ENCODE results near the gene PANK2.
"Not testable (repeated sequence)": the region's sequence is repeated elsewhere in the genome, so short reads cannot be mapped to it uniquely, and the experiment has no call there.

Gene PANK2

DNA sequence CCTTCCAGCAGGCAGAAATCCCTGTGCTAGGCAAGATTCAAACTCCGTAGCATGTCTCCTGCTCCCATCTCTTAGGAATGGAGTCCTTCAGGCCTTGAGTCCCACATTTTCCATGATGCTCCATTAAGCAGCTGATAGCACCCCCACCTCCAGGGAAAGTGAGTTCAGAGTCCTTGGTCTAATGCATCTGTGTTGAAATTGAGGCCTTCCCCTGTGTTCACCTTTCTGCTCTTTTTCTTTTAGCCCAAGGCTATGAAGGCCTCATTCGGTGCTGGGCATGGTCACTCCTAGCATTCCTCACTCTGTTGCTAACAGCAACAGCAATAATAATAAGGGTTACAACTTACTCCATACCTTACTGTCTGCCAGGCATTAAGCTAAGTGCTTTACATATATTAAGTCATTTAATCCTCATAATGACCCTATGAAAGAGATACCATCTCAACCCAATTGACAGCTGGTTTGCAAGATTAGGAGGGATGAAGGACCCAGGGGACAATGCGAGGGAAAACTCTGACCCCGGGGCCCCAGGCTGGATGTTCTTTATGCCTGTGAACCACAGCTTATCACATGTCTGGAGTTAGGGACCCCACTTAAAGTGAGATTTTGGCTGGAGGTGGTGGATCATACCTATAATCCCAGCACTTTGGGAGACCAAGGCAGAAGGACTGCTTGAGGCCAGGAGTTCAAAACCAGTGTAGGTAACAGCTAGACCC lies 17.5 kb upstream of the PANK2 start:
- no peak for DNase-seq

GRCh38 chr20:3873507-3873906 lies 15.7 kb upstream of the PANK2 start:
- DNase-seq: no peak

GRCh38 chr20:3874194-3874844 lies 14.9 kb upstream of the PANK2 start:
- no peak for DNase-seq

GRCh38 chr20:3875378-3875974 lies 13.7 kb upstream of the PANK2 start:
- DNase-seq: no peak

DNA sequence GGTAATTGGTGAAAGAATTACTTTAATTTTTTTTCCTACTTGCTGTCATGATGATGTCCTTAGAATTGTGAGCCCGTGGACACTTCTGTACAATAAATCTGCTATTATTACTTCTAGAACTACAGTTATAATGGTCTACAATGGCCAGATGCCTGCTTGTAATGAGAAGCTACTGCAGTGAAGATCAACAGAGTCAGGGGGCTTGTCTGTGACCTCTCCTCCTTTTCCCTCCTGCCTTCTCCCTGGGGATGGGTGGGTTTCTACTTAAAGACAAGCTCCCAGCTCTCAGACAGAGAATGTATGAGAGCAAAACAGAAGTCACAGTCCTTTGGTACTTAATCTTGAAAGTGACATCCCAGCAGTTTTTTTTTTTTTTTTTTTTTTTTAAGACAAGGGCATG lies 13.2 kb upstream of the PANK2 start:
- no peak for DNase-seq

- DNase-seq: no peak
Measured at GRCh38 chr20:3876676-3877075, 12.5 kb upstream of the PANK2 start.

GRCh38 chr20:3878921-3879274 lies 10.3 kb upstream of the PANK2 start:
- DNase-seq: not testable (repeated sequence)

- DNase-seq: no peak
Measured at GRCh38 chr20:3885715-3886114, 3.5 kb upstream of the PANK2 start.

- DNase-seq: no peak
Measured at GRCh38 chr20:3887876-3888620, 1.1 kb upstream of the PANK2 start.

- DNase-seq: no peak
Measured at GRCh38 chr20:3889489-3890397, 556 bp downstream of the PANK2 start.

DNA sequence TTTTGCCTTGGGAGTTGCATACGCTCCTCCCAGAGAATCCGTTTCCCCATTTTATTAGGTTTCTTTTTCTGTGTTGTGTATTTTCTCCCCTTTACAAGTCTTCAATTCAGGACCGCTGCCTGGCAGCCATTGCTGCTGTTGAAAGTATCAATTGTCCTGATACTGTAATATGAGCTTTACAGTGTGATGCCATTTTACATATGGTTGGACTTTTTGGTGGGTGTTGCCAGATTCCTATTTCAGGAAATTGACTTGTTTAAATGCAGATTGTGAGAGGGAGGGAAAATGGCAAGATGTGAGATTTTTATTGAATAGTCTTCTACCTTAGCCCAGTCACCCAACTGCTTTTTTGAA lies 1.2 kb downstream of the PANK2 start:
- DNase-seq: no peak

- no peak for DNase-seq
Measured at GRCh38 chr20:3890999-3891929, 2.1 kb downstream of the PANK2 start.

DNA sequence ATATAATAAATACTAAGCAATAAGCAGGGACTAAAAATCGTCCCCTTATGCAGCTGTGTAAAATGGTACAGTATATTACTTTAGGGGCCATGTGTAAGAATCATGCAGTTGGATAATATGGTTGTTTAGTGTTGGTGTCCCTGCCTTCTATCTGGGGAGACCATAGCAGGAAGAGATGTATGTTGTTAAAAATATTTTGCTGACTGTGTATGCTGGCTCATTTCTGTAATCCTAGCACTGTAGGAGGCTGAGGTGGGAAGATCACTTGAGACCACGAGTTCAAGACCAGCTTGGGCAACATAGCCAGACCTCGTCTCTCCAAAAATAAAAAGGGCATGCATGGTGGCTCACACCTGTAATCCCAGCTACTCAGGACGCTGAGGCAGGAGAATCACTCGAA lies 5.6 kb downstream of the PANK2 start:
- DNase-seq: no peak

DNA sequence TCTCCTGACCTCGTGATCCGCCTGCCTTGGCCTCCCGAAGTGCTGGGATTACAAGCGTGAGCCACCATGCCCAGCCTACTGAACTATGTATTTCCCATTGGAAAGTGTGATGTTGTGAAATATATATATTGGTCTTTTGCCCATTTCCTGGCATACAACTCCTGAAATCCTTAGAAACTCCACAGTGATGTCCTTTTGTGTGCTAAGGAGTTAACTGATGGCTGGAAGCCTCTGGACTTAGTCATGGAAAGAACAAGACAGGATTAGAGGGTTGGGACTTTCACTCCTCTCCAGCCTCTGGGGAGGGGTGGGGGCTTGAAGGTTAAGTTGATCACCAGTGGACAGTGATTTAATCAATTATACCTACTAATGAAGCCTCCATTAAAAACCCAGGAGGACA lies 7.1 kb downstream of the PANK2 start:
- no peak for DNase-seq

- no peak for DNase-seq
Measured at GRCh38 chr20:3896853-3897583, 7.8 kb downstream of the PANK2 start.

DNA sequence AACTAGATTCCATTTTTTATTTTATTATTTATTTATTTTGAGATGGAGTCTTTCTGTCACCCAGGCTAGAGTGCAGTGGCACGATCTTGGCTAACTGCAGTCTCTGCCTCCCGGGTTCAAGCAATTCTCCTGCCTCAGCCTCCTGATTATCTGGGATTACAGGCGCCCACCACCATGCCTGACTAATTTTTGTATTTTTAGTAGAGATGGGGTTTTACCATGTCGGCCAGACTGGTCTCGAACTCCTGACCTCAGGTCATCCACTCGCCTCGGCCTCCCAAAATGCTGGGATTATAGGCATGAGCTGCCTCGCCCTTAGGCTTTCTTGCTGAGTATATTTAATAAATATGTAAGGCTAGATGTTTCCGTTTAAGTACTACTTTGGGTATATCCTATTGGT lies 9.0 kb downstream of the PANK2 start:
- not testable (repeated sequence) for DNase-seq

GRCh38 chr20:3898639-3899038 lies 9.5 kb downstream of the PANK2 start:
- DNase-seq: no peak

DNA sequence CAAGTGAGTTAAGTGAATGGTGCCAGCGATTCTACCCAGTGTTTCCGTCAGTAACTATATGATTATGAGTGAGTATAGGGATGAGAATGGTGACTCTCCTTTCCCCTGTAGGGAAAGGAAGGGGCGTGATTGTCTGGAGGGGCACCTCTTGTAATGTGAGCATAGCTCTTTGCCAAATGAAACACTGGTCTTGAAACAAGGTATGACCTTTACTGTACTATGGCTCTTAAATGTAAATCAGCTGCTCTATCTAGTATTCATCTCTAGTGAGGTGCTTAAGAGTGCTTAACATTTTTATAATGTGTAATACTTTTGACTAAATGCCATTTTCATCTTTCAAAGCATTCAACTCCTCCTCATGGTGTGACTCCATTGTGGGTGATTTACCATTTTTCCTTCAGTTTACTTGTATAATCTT lies 11.0 kb downstream of the PANK2 start:
- no peak for DNase-seq

GRCh38 chr20:3901028-3901705 lies 12.0 kb downstream of the PANK2 start:
- DNase-seq: no peak
